ENCODE data around the gene CST3. TPM values are rescaled to one million over a fixed set of nuclear protein-coding genes. Genes with fewer than 3 reads are reported as not detected.

The CST3 gene
- polyA plus RNA-seq, 2 of the 4 experiments (the other 2 are of a cell fraction): 136 to 238 TPM

DNA sequence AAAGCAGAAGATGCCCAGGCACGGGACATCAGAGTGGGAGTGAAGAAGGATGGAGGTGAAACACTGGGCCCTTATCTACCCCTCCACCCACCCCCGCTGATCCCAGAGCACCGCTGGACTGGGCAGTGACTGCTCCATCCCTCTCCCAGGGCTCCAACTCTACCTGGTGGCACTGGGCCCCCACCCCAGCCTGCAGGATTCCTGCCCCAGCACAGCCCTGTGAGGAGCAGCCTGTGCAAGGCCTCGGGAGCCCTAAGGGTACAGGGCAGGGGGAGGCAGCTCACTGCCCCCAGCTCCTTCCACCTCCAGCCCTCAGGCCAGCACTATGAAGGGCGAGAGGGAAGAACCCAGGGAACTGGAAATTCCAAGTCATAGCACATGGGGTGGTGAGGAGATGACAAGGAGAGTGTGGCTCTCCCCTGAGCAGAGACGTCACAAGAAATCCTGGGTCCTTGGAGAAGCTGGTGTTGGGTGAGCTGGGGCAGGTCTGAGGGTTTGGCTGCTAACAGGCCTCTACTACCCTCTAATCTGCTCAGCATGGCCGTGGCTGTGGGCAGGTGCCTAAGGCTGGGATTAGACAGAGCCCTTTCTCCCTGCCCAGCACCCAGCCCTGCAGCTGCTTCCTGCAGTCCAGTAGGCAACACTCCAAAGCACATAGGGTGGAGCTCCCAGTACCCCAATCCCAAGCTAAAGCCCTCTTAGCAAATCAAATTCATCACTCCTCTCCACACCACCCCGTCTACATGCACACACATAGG is 3.5 kb downstream of the CST3 start:
- POLR2A ChIA-PET: no interaction called here
- WGBS (ENCODE audit: missing lambda C conversion rate): 87% methylated on average over 8 of the region's 8 CpGs

DNA sequence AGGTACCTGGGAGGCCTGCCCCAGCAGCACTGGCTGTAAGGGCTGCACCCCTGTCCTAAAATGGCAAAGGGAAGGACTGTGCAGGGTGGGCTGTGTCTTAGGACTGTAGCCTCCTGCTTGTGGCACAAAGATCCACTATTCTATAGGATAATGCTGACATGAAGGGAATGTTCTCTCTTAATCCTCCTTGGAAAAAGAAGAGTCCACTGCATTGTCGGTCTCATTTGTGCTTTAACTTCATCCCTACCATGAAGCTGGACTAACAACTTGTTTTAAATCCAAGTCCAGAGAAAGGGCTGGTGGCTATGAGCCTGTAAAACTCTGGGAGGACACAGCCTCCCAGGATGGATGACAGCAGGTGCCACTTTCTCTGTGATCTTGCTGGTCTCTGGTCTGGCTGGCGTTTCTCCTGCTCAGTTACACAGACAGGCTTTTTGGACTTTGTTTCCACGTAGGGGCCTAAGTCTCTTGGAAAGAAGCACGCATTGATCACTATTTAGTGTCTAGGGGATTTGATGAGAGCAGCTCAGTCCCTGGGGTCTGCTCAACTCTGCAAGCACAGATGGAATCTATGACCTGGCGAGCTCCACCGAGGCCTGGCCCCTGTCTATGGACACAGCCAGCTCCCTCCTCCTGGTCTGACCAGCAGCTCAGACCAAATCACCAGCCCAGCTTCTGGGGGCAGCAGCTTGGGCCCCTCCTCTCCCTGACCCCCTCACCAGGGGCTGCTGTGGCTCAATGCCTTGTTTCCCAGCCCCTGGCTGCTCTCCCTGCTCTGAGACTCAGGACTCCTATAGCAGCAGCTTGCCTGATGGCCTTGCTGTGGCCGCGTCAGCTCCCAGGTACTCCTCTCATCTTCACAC is 4.8 kb downstream of the CST3 start:
- H3K4me3 ChIP-seq: no peak overlapping the region
- ATAC-seq (no peak), DNase-seq (ENCODE audit: low read depth in 1 of 2, low spot score in 1 of 2) (no peak), FAIRE-seq (no peak)
- peaks cover 29% of the 10 kb centered on the region for H3K4me1 ChIP-seq
- H3K9me3 ChIP-seq: 0 out of 3 replicates have a peak, but pooled peaks cover 5% of the 10 kb centered on the region
- no peak overlapping the region for H3K27ac ChIP-seq
- TF ChIP-seq RCOR1 (IDR thresholded peaks at IDR 0.05; ENCODE audit: low read depth, low read length) (no peak), KDM5A (IDR thresholded peaks at IDR 0.05) (no peak), BHLHE40 (IDR thresholded peaks at IDR 0.05; ENCODE audit: low read depth, low read length) (no peak), RAD21 (conservative IDR thresholded peaks at IDR 0.05 in 1 of 2, IDR thresholded peaks at IDR 0.05 in 1 of 2) (no peak), RNF2 (IDR thresholded peaks at IDR 0.05; ENCODE audit: borderline replicate concordance, low read depth) (no peak), POLR2AphosphoS2 (conservative IDR thresholded peaks at IDR 0.05; ENCODE audit: low read length) (no peak), FOSL2 (IDR thresholded peaks at IDR 0.05) (no peak), FOSL2 (CRISPR knock-in tag; IDR thresholded peaks at IDR 0.05) (no peak), SREBF2 (IDR thresholded peaks at IDR 0.05) (no peak), PHF8 (IDR thresholded peaks at IDR 0.05; ENCODE audit: borderline replicate concordance, low read depth) (no peak), KDM1A (IDR thresholded peaks at IDR 0.05; ENCODE audit: low read depth) (no peak), JUN (IDR thresholded peaks at IDR 0.05) (no peak), HEYL (CRISPR knock-in tag; IDR thresholded peaks at IDR 0.05) (no peak), POLR2A (IDR thresholded peaks at IDR 0.05; ENCODE audit: low read length) (no peak), HOXB5 (CRISPR knock-in tag; IDR thresholded peaks at IDR 0.05) (no peak), EHMT2 (IDR thresholded peaks at IDR 0.05; ENCODE audit: low read depth) (no peak), EHF (CRISPR knock-in tag; IDR thresholded peaks at IDR 0.05) (no peak), NR3C1 (IDR thresholded peaks at IDR 0.05) (no peak)
- TF ChIP-seq, protein P1, sequence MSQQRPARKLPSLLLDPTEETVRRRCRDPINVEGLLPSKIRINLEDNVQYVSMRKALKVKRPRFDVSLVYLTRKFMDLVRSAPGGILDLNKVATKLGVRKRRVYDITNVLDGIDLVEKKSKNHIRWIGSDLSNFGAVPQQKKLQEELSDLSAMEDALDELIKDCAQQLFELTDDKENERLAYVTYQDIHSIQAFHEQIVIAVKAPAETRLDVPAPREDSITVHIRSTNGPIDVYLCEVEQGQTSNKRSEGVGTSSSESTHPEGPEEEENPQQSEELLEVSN (IDR thresholded peaks at IDR 0.05; ENCODE audit: borderline replicate concordance, low read depth): no peak
- TF ChIP-seq, protein P2, sequence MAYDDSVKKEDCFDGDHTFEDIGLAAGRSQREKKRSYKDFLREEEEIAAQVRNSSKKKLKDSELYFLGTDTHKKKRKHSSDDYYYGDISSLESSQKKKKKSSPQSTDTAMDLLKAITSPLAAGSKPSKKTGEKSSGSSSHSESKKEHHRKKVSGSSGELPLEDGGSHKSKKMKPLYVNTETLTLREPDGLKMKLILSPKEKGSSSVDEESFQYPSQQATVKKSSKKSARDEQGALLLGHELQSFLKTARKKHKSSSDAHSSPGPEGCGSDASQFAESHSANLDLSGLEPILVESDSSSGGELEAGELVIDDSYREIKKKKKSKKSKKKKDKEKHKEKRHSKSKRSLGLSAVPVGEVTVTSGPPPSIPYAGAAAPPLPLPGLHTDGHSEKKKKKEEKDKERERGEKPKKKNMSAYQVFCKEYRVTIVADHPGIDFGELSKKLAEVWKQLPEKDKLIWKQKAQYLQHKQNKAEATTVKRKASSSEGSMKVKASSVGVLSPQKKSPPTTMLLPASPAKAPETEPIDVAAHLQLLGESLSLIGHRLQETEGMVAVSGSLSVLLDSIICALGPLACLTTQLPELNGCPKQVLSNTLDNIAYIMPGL (CRISPR knock-in tag; IDR thresholded peaks at IDR 0.05; ENCODE audit: borderline replicate concordance): no peak
- TF ChIP-seq, protein P3, sequence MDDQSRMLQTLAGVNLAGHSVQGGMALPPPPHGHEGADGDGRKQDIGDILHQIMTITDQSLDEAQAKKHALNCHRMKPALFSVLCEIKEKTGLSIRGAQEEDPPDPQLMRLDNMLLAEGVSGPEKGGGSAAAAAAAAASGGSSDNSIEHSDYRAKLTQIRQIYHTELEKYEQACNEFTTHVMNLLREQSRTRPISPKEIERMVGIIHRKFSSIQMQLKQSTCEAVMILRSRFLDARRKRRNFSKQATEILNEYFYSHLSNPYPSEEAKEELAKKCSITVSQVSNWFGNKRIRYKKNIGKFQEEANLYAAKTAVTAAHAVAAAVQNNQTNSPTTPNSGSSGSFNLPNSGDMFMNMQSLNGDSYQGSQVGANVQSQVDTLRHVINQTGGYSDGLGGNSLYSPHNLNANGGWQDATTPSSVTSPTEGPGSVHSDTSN (IDR thresholded peaks at IDR 0.05): no peak
- ChIA-PET CTCF (interaction anchor here (0.6 to 1.0 kb wide), 2 partner anchors 35 to 191 kb away, joined by 3 read pairs; no protein-coding TSS in a partner anchor), POLR2A (no interaction called here)
- H3K4me2 ChIP-seq: no peak overlapping the region
- WGBS (ENCODE audit: missing lambda C conversion rate): 95% methylated on average over 8 of the region's 8 CpGs

More for the DNA sequence above, 3.5 kb downstream of the CST3 start:
- Histone ChIP-seq H3K4me2 (no peak overlapping the region), H3K27ac (no peak overlapping the region), H3K4me3 (no peak overlapping the region), H3K9me3 (no peaks in the 10 kb centered on the region), H3K4me1 (peaks cover 24% of the 10 kb centered on the region)
- CTCF ChIA-PET: interaction anchor here (0.8 to 1.0 kb wide), 2 partner anchors 27 to 192 kb away, joined by 3 read pairs; no protein-coding TSS in a partner anchor
- ATAC-seq (no peak), DNase-seq (ENCODE audit: low read depth in 1 of 2, low spot score in 1 of 2) (no peak), FAIRE-seq (no peak)
- TF ChIP-seq NFE2L2 (conservative IDR thresholded peaks at IDR 0.05; ENCODE audit: low read length) (no peak), TFCP2L1 (CRISPR knock-in tag; IDR thresholded peaks at IDR 0.05) (no peak), NR3C1 (IDR thresholded peaks at IDR 0.05) (no peak), HOXB5 (CRISPR knock-in tag; IDR thresholded peaks at IDR 0.05) (no peak), POLR2A (IDR thresholded peaks at IDR 0.05; ENCODE audit: low read length) (no peak), KDM5A (IDR thresholded peaks at IDR 0.05) (no peak), RFX5 (IDR thresholded peaks at IDR 0.05) (no peak), ESRRA (IDR thresholded peaks at IDR 0.05; ENCODE audit: borderline replicate concordance, low read length) (no peak), EHF (CRISPR knock-in tag; IDR thresholded peaks at IDR 0.05) (no peak)
